Fibroblast of gingiva (primary cell): ENCODE data around the gene CHD1L.
"Not testable (repeated sequence)": the region's sequence is repeated elsewhere in the genome, so short reads cannot be mapped to it uniquely, and the experiment has no call there.

Experiments used
- DNase-seq: peaks from one replicate; pipeline ENCODE4 v3.0.0-alpha.2; 2011; ENCODE audit warnings: low read depth

The CHD1L gene

DNA sequence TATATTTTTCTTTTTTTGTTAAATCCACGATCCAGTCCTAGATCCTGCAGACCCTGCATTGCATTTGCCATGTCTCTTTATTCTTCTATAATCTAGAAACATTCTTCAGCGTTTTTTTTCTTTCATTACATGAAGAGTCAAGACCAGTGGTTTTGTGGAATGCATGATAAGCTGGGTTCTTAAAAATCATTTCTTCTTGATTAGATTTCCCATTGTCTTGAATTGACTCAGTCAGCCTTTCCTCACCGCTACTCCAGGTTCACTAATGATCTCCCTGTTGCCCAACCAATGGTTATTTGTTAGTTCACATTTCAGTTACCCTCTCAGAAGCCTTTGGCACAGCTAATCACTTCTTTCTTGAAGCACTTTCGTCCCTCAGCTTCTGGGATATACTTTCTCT lies 25.2 kb downstream of the CHD1L start:
- DNase-seq: no peak

DNA sequence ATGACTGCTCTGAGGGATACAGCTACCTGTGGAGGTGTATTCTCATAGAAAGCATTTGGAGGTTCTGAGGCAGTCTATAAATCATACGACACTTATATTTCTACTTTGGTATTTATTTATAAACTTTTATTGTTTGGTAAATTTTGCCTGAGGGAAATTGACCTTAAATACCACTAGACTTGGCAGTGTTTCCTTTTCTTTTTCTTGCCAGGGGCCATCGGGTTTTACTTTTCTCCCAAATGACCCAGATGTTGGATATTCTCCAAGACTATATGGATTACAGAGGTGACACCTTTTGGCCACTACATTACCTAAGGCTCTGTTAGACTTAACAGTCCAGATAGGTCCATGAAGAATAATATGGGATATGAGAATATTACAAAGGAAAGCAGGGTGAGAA lies 28.2 kb downstream of the CHD1L start:
- DNase-seq: no peak

DNA sequence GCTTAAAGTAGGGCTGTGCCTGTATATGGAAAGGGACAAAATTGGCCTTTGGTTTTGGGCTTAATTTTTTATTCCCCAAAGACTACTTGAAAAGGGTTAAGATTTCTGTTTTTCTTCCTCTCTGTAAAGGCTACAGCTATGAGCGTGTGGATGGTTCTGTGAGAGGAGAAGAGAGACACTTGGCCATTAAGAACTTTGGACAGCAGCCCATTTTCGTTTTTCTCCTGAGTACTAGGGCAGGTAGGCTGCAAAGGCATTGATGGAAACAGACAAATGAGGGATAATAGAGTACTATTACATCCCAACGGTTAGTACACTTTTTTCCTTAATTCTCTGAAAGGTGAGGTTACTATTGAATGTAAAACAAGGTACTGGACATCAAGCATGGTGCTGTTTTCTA lies 29.6 kb downstream of the CHD1L start:
- no peak for DNase-seq

DNA sequence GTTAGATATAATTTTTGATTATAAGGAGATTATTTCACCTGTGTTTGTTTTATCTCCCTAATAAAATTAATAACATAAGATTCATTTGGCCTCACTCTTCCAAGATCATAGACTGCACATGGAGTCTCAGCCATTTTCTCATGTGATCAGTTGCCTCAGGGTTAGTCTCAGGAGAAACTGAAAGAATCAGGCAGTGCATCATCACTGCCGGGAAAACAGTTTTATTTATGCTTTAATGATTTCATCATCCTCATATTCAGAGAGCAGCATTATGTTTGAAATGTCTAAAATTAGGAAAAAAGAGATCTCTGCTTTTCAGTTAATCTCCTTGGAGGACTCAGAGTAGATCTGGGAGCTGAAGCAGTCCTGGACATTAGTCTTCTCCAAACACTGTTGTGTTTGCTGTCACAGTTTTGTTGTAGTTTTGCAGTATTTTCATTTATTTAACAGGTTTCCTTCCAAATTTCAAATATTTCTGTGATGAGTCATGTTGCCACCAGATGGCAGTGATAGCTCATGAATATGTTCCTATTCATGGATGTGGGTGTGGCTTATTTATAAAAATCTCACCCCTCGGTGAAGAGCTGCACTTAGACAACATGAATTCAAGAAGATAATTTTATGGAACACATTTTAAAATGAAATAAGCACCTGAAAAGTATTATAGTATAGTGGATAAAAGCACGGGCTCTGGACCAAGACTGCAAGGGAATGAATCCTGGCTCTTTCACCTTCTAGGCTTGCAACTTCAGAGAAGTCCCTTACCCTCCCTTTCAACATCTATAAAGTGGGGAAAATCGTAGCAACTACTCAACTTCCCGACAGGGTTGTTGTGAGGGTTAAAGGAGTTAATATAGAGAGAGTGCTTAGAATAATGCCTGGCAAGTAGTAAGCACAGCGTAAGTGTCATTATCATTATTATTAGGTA lies 31.2 kb downstream of the CHD1L start:
- DNase-seq: peak; percentile 83

DNA sequence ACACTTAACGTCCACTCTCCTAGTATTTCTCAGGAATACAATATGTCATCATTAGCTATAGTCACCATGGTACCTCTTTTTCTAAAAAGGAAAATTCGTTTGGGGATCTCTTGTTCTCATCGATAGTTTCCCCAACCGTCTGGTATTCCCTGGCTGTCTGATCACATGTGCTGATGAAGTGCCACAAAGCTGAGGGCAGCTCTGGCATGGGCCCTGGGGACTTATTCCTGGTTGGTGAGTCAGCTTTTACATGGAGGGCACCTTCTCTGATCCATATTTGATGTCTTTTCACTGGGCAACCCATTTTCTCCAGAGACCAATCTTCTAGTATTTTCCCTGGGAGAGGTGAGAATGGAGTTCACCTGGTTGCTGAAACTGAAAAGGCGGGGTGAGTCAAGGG lies 39.5 kb downstream of the CHD1L start:
- DNase-seq: no peak

DNA sequence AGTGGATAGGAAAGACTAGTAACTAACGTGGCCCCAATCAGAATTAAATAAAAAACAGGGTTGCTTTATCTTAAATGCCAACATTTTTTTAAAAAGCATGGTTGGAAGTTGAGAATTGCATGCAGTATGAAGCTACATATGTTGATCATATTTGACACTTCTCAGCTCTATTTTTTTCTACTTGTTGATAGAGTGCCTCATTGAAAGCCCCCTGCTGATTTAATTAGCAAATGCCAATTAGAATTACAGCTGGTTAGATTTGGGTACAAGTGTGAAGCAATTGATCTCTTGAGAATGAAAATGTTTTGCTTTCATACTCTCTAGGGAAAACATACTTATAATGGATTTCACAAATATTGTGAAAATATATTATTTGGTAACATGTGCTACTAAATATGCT lies 40.5 kb downstream of the CHD1L start:
- DNase-seq: no peak

DNA sequence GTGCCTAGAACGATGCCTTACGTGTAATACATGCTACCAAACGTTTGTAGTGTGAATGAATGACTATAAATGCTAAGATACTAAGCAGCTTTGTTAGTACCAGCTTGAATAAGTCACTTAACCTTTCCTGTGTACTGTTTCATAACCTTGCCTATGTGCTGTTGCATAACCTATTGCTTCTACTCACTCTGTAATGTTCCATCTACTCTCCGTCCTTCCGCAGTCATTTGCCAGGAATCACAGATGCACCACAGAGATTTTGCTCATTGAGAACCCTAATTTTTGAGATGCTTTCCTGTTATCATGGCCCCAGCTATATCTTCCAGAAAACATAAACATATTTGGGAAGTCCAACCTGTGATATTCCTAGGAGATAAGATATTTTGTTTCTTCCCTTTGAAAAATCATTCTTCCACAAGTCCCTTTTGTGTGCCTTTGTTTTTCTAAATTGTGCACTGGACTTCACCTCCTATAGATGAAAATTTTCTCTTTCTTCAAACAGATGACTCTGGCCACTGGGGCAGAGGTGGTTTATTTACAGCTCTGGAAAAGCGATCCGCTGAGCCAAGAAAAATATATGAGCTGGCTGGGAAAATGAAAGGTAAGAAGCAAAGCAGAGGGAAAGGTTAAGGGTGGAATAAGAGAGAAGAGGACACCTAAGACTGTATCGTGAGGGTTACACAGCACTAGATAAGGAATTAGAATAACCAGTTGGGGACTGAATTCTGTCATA lies 44.8 kb downstream of the CHD1L start:
- DNase-seq: peak; percentile 17

DNA sequence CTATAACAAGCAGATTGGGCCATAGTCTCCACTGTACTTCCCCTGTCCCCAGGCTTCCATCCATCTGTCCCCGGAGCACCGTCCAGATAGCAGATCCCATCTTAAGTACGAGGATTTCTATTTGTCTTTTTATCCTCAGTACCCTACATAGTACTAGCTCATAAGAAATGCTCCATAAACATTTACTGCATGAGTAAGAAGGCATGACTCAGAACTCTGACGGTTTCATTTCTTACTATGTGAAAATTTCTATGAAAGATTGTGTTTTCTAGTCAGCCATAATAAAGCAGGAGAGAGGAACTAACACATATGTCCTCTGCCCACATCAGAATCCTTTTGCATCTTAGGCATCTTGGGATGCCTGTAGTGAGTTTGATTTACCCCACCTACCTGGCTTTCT lies 49.5 kb downstream of the CHD1L start:
- peak; percentile 67 for DNase-seq

DNA sequence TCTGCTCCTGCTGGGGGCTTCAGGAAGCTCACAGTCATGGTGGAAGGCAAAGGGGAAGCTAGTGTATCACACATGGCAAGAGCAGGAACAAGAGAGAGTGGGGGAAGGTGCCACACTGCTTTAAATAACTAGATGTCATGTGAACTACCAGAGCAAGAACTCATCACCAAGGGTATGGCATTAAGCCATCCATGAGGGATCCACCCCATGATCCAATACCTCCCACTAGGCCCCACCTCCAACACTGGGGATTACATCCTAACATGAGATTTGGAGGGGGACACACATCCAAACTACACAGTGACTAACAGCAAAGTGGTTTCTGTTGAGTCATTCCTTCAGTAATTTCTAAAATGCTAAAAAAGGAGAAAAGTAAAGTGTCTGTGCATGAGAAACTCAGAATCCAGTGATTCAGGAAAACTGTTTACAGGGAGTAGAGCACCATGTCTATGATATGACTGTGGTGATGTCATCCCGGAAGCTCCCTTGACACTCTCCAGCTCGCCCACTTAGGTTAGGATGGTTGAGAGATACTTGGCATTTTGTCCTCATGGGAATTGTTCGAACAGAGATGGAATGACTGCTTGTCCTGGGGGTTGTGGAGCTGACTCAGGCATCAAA lies 50.3 kb downstream of the CHD1L start:
- DNase-seq: peak; percentile 87

DNA sequence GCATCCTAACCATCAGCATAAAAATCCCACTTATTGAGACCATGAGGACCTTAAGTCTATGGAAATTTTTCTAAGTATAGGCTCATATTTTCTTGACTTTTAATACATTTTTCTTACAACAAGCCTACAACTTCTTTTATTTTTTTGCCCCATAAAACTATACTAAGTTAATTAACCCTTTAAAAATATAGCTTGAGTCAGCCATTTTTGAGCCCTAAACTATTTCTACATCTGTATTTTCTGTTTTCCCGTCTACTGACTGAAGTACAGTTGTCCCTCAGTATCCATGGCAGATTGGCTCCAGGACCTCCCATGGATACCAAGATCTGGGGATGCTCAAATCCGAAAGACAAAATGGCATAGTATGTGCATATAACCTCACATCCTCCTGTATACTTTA lies 55.0 kb downstream of the CHD1L start:
- DNase-seq: no peak

DNA sequence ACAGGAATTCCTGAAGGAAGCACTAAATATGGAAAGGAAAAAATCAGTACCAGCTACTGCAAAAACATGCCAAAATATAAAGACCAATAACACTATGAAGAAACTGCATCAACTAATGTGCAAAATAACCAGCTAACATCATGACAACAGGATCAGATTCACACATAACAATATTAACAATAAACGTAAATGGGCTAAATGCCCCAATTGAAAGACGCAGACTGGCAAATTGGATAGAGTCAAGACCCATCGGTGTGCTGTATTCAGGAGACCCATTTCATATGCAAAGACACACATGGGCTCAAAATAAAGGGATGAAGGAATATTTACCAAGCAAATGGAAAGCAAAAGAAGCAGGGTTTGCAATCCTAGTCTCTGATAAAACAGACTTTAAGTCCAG lies 63.3 kb downstream of the CHD1L start:
- DNase-seq: not testable (repeated sequence)

DNA sequence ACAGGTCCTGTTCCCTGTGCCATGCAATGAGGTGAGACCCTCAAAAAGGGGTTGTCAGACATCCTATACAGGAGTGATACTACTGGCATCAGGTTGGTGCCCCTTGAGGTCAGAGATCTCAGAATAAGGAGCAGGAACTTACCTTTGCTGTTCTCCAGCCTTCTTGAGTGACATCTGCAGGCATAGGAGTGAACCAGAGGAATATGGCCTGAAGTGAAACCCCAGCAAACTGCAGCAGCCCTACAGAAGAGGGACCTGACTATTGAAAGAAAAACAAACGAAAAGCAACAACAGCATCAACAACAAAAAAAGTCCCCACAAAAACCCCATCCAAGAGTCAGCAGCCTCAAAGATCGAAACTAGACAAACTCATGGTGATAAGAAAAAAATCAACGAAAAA lies 74.5 kb downstream of the CHD1L start:
- no peak for DNase-seq

DNA sequence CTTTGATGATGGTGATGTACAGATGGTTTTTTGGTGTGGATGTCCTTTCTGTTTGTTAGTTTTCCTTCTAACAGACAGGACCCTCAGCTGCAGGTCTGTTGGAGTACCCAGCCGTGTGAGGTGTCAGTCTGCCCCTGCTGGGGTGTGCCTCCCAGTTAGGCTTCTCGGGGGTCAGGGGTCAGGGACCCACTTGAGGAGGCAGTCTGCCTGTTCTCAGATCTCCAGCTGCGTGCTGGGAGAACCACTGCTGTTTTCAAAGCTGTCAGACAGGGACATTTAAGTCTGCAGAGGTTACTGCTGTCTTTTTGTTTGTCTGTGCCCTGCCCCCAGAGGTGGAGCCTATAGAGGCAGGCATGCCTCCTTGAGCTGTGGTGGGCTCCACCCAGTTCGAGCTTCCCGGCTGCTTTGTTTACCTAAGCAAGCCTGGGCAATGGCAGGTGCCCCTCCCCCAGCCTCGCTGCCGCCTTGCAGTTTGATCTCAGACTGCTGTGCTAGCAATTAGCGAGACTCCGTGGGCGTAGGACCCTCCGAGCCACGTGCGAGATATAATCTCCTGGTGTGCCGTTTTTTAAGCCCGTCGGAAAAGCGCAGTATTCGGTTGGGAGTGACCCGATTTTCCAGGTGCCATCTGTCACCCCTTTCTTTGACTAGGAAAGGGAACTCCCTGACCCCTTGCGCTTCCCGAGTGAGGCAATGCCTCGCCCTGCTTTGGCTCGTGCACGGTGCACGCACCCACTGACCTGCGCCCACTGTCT lies 84.6 kb downstream of the CHD1L start:
- DNase-seq: not testable (repeated sequence)

DNA sequence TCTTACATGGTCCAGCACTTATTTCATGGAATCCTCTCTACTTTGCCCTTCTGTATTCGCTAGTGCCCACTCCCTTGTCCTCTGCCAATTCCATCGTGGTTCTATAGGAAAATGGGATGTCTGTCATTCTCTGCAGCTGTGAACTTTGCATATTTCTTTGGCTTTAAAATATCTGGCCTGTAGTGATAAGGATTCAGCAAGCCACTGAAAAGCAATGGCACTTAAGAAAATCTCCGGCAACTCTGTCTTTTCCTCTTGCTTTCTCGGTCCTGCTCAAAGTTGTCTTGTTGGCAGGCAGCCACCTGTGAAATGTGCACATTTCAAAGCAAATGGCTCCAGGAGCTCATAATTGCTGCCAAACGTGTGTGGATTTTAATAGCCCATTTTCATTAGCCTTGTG lies 91.8 kb downstream of the CHD1L start:
- DNase-seq: no peak

DNA sequence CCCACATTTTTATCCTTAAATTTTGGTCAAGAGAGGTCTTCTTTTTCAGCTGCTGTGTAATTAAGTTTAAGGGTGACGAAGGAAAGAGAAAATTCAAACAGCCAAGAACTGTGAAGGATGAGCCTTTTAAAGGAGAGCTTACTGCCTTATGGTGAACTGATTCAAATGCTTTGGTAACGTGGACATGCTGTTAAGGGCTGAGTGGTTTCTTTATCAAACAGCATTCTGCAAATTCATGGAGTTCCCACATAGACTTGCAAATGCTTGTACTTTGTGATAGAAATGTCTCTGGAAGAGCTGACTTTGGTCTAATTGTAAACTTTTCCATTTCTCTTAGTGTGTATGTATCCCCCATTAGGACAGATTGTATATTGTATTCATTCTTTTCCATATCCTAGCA lies 93.8 kb downstream of the CHD1L start:
- no peak for DNase-seq

DNA sequence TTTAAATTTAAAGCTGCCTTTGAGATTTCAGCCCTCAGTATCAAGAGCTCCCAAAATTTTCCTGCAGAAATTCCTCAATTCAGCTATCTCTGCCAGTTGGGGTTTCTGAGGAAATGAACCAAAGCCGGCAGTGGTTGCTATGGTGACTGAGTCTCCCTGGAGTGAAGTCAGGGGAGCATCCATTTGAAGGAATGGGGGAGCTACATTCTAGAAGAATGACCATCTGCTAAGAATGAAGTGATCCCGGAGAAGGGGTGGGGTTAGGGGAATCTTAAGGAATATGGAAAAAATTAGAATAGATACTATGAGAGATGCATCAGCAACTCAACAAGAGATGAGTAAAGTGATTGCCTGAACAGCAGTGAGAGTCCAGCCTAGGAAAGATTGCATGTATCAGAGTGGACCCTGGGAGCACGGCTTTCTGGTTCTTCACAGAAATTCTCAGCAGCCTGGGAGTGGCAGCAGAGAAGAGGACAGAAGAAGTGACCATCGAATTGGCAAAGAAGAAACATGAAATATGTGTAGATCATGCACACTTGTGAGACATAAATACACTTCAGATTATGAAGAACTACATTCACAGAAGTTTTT lies 94.7 kb downstream of the CHD1L start:
- DNase-seq: no peak

DNA sequence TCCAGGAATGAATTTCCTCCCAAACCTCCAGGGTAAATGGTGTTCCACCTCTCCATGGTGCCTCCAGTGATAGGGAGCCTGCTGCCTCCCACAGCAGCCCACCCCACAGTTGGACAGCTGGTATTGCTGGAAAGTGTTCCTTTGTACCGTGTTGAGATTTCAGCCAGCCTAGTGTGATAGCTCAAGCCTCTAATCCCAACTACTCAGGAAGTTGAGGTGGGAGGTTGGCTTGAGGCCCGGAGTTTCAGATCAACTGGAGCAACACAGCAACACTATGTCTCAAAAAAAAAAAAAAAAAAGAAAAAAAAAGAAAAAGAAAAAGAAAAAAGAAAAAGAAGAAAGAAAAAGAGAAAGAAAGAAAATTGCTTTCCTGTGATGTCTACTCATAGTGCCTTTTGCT lies 96.1 kb downstream of the CHD1L start:
- DNase-seq: no peak

DNA sequence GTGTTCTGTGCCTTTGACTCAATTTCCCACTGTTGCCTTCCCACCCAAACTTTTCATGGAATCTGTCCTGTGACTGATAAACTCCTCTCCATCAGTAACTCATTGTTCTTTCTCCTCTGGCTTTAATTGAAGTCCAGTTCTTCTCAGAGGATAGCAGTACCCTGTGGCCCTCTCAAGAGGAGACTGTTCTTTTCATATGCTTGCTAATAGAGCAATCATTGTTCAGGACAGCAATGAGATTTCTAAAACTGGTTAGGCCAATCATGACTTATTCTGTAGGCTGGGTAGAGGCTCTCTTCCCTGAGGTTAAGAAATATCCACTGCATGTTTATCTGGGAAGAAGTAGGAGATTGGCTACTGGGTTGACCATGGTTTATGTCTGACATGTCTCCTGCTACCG lies 98.8 kb downstream of the CHD1L start:
- DNase-seq: no peak
